Gastrocnemius medialis (tissue), 4 donors: Measurements from ENCODE around the gene TTC24.

ENCODE experiments used
- CTCF ChIP-seq, 5 experiments: fragments of 450-650 bp in 3 of 5; fragments of 200-600 bp in 2 of 5; sonication (generic) in 2 of 5; IDR thresholded peaks in 4 of 5; conservative IDR thresholded peaks in 1 of 5; 1 replicate in 4 of 5; 2 replicates in 1 of 5; pipeline ENCODE4 v1.5.1; 2016 to 2019; ENCODE audit warnings: antibody characterized with exemption in 5 of 5, mild to moderate bottlenecking in 3 of 5, moderate library complexity in 3 of 5
- POLR2A ChIP-seq, 2 donors: fragments of 450-650 bp; IDR thresholded peaks; one replicate each; pipeline ENCODE4 v1.6.1; 2017; ENCODE audit warnings: antibody characterized with exemption in 2 of 2, mild to moderate bottlenecking in 2 of 2, moderate library complexity in 2 of 2

- TF ChIP-seq CTCF (IDR thresholded peaks at IDR 0.05 in 4 of 5, conservative IDR thresholded peaks at IDR 0.05 in 1 of 5) (no peak), POLR2A (IDR thresholded peaks at IDR 0.05) (no peak)
These were observed 2.0 kb upstream of the TTC24 start for GRCh38 chr1:156577550-156577949.
